ENCODE results near the gene ADAMTS12. TPM values are rescaled to one million over a fixed set of nuclear protein-coding genes. Genes with fewer than 3 reads are reported as not detected.
"Not testable (repeated sequence)": the region's sequence is repeated elsewhere in the genome, so short reads cannot be mapped to it uniquely, and the experiment has no call there.

ADAMTS12 gene
- total RNA-seq, 1 experiment from 2014 or later, result 9.1 TPM

- no peak overlapping the region for H3K4me3 ChIP-seq
- no peaks in the 10 kb centered on the region for H3K9me3 ChIP-seq (replicated peaks)
- no peak for DNase-seq (ENCODE audit: low read depth in 1 of 2, low spot score in 2 of 2)
- H3K27me3 ChIP-seq (replicated peaks), result no peaks in the 10 kb centered on the region
- no peaks in the 10 kb centered on the region for H3K4me1 ChIP-seq (replicated peaks)
- no peak overlapping the region for H3K27ac ChIP-seq
- H3K36me3 ChIP-seq, result no peaks in the 10 kb centered on the region
These were observed 335.2 kb downstream of the ADAMTS12 start for GRCh38 chr5:33556330-33557328.

GRCh38 chr5:33549982-33550567 lies 341.7 kb downstream of the ADAMTS12 start:
- Histone ChIP-seq H3K9me3 (replicated peaks) (no peaks in the 10 kb centered on the region), H3K4me3 (no peak overlapping the region), H3K27ac (no peak overlapping the region), H3K4me1 (replicated peaks) (no peaks in the 10 kb centered on the region), H3K36me3 (no peaks in the 10 kb centered on the region), H3K27me3 (replicated peaks) (no peaks in the 10 kb centered on the region)
- DNase-seq (ENCODE audit: low read depth in 1 of 2, low spot score in 2 of 2), result no peak

GRCh38 chr5:33539790-33540189 lies 352.0 kb downstream of the ADAMTS12 start:
- H3K4me3 ChIP-seq; H3K27ac ChIP-seq; DNase-seq (ENCODE audit: low read depth in 1 of 2, low spot score in 2 of 2); H3K27me3 ChIP-seq (replicated peaks); H3K9me3 ChIP-seq (replicated peaks); H3K36me3 ChIP-seq; H3K4me1 ChIP-seq (replicated peaks): not testable (repeated sequence)

- Histone ChIP-seq H3K27me3 (replicated peaks) (no peaks in the 10 kb centered on the region), H3K4me3 (no peak overlapping the region), H3K27ac (no peak overlapping the region), H3K36me3 (no peaks in the 10 kb centered on the region), H3K9me3 (replicated peaks) (no peaks in the 10 kb centered on the region), H3K4me1 (replicated peaks) (no peaks in the 10 kb centered on the region)
- DNase-seq (ENCODE audit: low read depth in 1 of 2, low spot score in 2 of 2), result no peak
These were observed 352.6 kb downstream of the ADAMTS12 start for GRCh38 chr5:33539212-33539611.

GRCh38 chr5:33538201-33538600 lies 353.6 kb downstream of the ADAMTS12 start:
- Histone ChIP-seq H3K9me3 (replicated peaks) (no peaks in the 10 kb centered on the region), H3K27ac (no peak overlapping the region), H3K4me1 (replicated peaks) (no peaks in the 10 kb centered on the region), H3K36me3 (no peaks in the 10 kb centered on the region), H3K27me3 (replicated peaks) (no peaks in the 10 kb centered on the region), H3K4me3 (no peak overlapping the region)
- no peak for DNase-seq (ENCODE audit: low read depth in 1 of 2, low spot score in 2 of 2)

- DNase-seq (ENCODE audit: low read depth in 1 of 2, low spot score in 2 of 2), result no peak
- Histone ChIP-seq H3K27me3 (replicated peaks) (no peaks in the 10 kb centered on the region), H3K4me1 (replicated peaks) (no peaks in the 10 kb centered on the region), H3K27ac (no peak overlapping the region), H3K9me3 (replicated peaks) (no peaks in the 10 kb centered on the region), H3K36me3 (no peaks in the 10 kb centered on the region), H3K4me3 (no peak overlapping the region)
These were observed 354.6 kb downstream of the ADAMTS12 start for GRCh38 chr5:33537240-33537639.

- no peaks in the 10 kb centered on the region for H3K36me3 ChIP-seq
- no peaks in the 10 kb centered on the region for H3K27me3 ChIP-seq (replicated peaks)
- H3K27ac ChIP-seq, result no peak overlapping the region
- no peaks in the 10 kb centered on the region for H3K4me1 ChIP-seq (replicated peaks)
- DNase-seq (ENCODE audit: low read depth in 1 of 2, low spot score in 2 of 2), result no peak
- H3K9me3 ChIP-seq (replicated peaks), result no peaks in the 10 kb centered on the region
- H3K4me3 ChIP-seq, result no peak overlapping the region
These were observed 355.0 kb downstream of the ADAMTS12 start for GRCh38 chr5:33536802-33537201.

- H3K36me3 ChIP-seq, result no peaks in the 10 kb centered on the region
- H3K9me3 ChIP-seq (replicated peaks), result no peaks in the 10 kb centered on the region
- no peak overlapping the region for H3K27ac ChIP-seq
- H3K4me1 ChIP-seq (replicated peaks), result no peaks in the 10 kb centered on the region
- no peaks in the 10 kb centered on the region for H3K27me3 ChIP-seq (replicated peaks)
- H3K4me3 ChIP-seq, result no peak overlapping the region
- DNase-seq (ENCODE audit: low read depth in 1 of 2, low spot score in 2 of 2), result no peak
These were observed 360.0 kb downstream of the ADAMTS12 start for GRCh38 chr5:33531824-33532223.

GRCh38 chr5:33531037-33531298 lies 360.8 kb downstream of the ADAMTS12 start:
- no peaks in the 10 kb centered on the region for H3K9me3 ChIP-seq (replicated peaks)
- no peak overlapping the region for H3K27ac ChIP-seq
- no peak overlapping the region for H3K4me3 ChIP-seq
- H3K36me3 ChIP-seq, result no peaks in the 10 kb centered on the region
- no peaks in the 10 kb centered on the region for H3K4me1 ChIP-seq (replicated peaks)
- DNase-seq (ENCODE audit: low read depth in 1 of 2, low spot score in 2 of 2), result no peak
- H3K27me3 ChIP-seq (replicated peaks), result no peaks in the 10 kb centered on the region

GRCh38 chr5:33530183-33531036 lies 361.4 kb downstream of the ADAMTS12 start:
- no peak overlapping the region for H3K27ac ChIP-seq
- no peak for DNase-seq (ENCODE audit: low read depth in 1 of 2, low spot score in 2 of 2)

GRCh38 chr5:33527696-33528095 lies 364.1 kb downstream of the ADAMTS12 start:
- no peaks in the 10 kb centered on the region for H3K27me3 ChIP-seq (replicated peaks)
- no peak overlapping the region for H3K4me3 ChIP-seq
- no peaks in the 10 kb centered on the region for H3K36me3 ChIP-seq
- no peaks in the 10 kb centered on the region for H3K9me3 ChIP-seq (replicated peaks)
- H3K27ac ChIP-seq, result no peak overlapping the region
- DNase-seq (ENCODE audit: low read depth in 1 of 2, low spot score in 2 of 2), result no peak
- no peaks in the 10 kb centered on the region for H3K4me1 ChIP-seq (replicated peaks)

More at GRCh38 chr5:33530183-33531036, 361.4 kb downstream of the ADAMTS12 start:
- no peaks in the 10 kb centered on the region for H3K36me3 ChIP-seq
- H3K27me3 ChIP-seq (replicated peaks), result no peaks in the 10 kb centered on the region
- H3K9me3 ChIP-seq (replicated peaks), result no peaks in the 10 kb centered on the region
- H3K4me3 ChIP-seq, result no peak overlapping the region
- no peaks in the 10 kb centered on the region for H3K4me1 ChIP-seq (replicated peaks)

GRCh38 chr5:33526755-33527154 lies 365.0 kb downstream of the ADAMTS12 start:
- H3K27ac ChIP-seq, result no peak overlapping the region
- no peak for DNase-seq (ENCODE audit: low read depth in 1 of 2, low spot score in 2 of 2)
- H3K36me3 ChIP-seq, result no peaks in the 10 kb centered on the region
- no peak overlapping the region for H3K4me3 ChIP-seq
- no peaks in the 10 kb centered on the region for H3K27me3 ChIP-seq (replicated peaks)
- H3K9me3 ChIP-seq (replicated peaks), result no peaks in the 10 kb centered on the region
- no peaks in the 10 kb centered on the region for H3K4me1 ChIP-seq (replicated peaks)

- no peak for DNase-seq (ENCODE audit: low read depth in 1 of 2, low spot score in 2 of 2)
- H3K4me1 ChIP-seq (replicated peaks), result no peaks in the 10 kb centered on the region
- H3K27ac ChIP-seq, result no peak overlapping the region
- no peaks in the 10 kb centered on the region for H3K9me3 ChIP-seq (replicated peaks)
- no peak overlapping the region for H3K4me3 ChIP-seq
- no peaks in the 10 kb centered on the region for H3K36me3 ChIP-seq
- no peaks in the 10 kb centered on the region for H3K27me3 ChIP-seq (replicated peaks)
These were observed 367.3 kb downstream of the ADAMTS12 start for GRCh38 chr5:33524476-33524875.
